CD14-positive monocyte (primary cell): ENCODE data around the gene NRP2. TPM values are rescaled to one million over a fixed set of nuclear protein-coding genes. Genes with fewer than 3 reads are reported as not detected.

Experiments
- DNase-seq, 3 donors: peaks; one replicate each; pipeline ENCODE4 v3.0.0-alpha.2; 2011 to 2022
- H2AFZ ChIP-seq: 2 replicates; pipeline ENCODE4 v1.6.0; 2012; ENCODE audit warnings: mild to moderate bottlenecking, low read depth, low read length, inconsistent platforms; ENCODE audit not compliant: insufficient read depth, poor library complexity, severe bottlenecking
- H3K27ac ChIP-seq, 2 donors: 1 replicate in 1 of 2; 2 replicates in 1 of 2; pipeline ENCODE4 v1.5.1; 2012 to 2013; ENCODE audit warnings: low read length in 2 of 2, control low read depth in 1 of 2, inconsistent platforms in 1 of 2, low read depth in 1 of 2, mild to moderate bottlenecking in 1 of 2
- H3K27me3 ChIP-seq, 2 donors: one replicate each; pipeline versions ENCODE4 v1.6.0 to v1.6.1; 2011 to 2013; ENCODE audit warnings: low read length in 2 of 2; ENCODE audit not compliant: control insufficient read depth in 2 of 2, insufficient read depth in 2 of 2
- H3K36me3 ChIP-seq, 2 donors: replicated peaks in 1 of 2; 1 replicate in 1 of 2; 2 replicates in 1 of 2; pipeline versions ENCODE4 v1.5.1 to v1.6.1; 2012 to 2013; ENCODE audit warnings: low read length in 2 of 2, control low read depth in 1 of 2, inconsistent platforms in 1 of 2, mild to moderate bottlenecking in 1 of 2; ENCODE audit not compliant: insufficient read depth in 2 of 2, control insufficient read depth in 1 of 2
- H3K4me1 ChIP-seq, 2 donors: 1 replicate in 1 of 2; 2 replicates in 1 of 2; pipeline versions ENCODE4 v1.5.1 to v1.6.1; 2012 to 2013; ENCODE audit warnings: low read length in 2 of 2, control low read depth in 1 of 2, inconsistent platforms in 1 of 2, mild to moderate bottlenecking in 1 of 2, moderate library complexity in 1 of 2; ENCODE audit not compliant: insufficient read depth in 2 of 2, control insufficient read depth in 1 of 2
- H3K4me2 ChIP-seq: replicated peaks from 2 replicates; pipeline ENCODE3; 2012; ENCODE audit warnings: low read length, moderate library complexity, mild to moderate bottlenecking; ENCODE audit not compliant: poor library complexity, severe bottlenecking; ENCODE audit errors: extremely low read depth
- H3K4me3 ChIP-seq, 3 experiments: fragments of 200-600 bp in 1 of 3; sonication (generic) in 1 of 3; replicated peaks in 1 of 3; 1 replicate in 2 of 3; 2 replicates in 1 of 3; pipeline ENCODE4 v1.5.1; 2011 to 2013; ENCODE audit warnings: low read length in 3 of 3, mild to moderate bottlenecking in 3 of 3, control low read depth in 2 of 3, low read depth in 2 of 3, inconsistent platforms in 1 of 3, moderate library complexity in 1 of 3
- H3K79me2 ChIP-seq: 2 replicates; pipeline ENCODE4 v1.6.0; 2012; ENCODE audit warnings: mild to moderate bottlenecking, control low read depth, inconsistent platforms, low read length, moderate library complexity; ENCODE audit not compliant: insufficient read depth
- H3K9ac ChIP-seq: 2 replicates; pipeline ENCODE4 v1.6.0; 2017; ENCODE audit warnings: low read length, mild to moderate bottlenecking; ENCODE audit not compliant: insufficient read depth, poor library complexity, severe bottlenecking
- H3K9me3 ChIP-seq, 2 donors: replicated peaks in 1 of 2; 1 replicate in 1 of 2; 2 replicates in 1 of 2; pipeline versions ENCODE4 v1.5.1 to v1.6.1; 2012 to 2013; ENCODE audit warnings: low read length in 2 of 2, control low read depth in 1 of 2; ENCODE audit not compliant: control insufficient read depth in 1 of 2, insufficient read depth in 1 of 2
- H4K20me1 ChIP-seq: 2 replicates; pipeline ENCODE4 v1.6.0; 2012; ENCODE audit warnings: mild to moderate bottlenecking, low read length, control low read depth, moderate library complexity; ENCODE audit not compliant: insufficient read depth
- H3K27ac Mint-ChIP-seq, 7 donors: one replicate each; pipeline ENCODE4 v1.8.0; 2020; ENCODE audit warnings: mild to moderate bottlenecking in 7 of 7, mixed read lengths in 7 of 7, moderate library complexity in 6 of 7, inconsistent platforms in 2 of 7
- H3K27me3 Mint-ChIP-seq, 3 donors: one replicate each; pipeline ENCODE4 v1.8.0; 2021 to 2022; ENCODE audit warnings: low read depth in 3 of 3, mild to moderate bottlenecking in 3 of 3, mixed read lengths in 3 of 3, moderate library complexity in 3 of 3, inconsistent platforms in 1 of 3
- H3K36me3 Mint-ChIP-seq, 2 donors: one replicate each; pipeline ENCODE4 v1.8.0; 2020; ENCODE audit warnings: mixed read lengths in 2 of 2, inconsistent platforms in 1 of 2, mild to moderate bottlenecking in 1 of 2
- H3K4me1 Mint-ChIP-seq: one replicate; pipeline ENCODE4 v1.8.0; 2020; ENCODE audit warnings: mild to moderate bottlenecking, mixed read lengths
- H3K4me3 Mint-ChIP-seq, 2 donors: one replicate each; pipeline ENCODE4 v1.8.0; 2020; ENCODE audit warnings: mild to moderate bottlenecking in 2 of 2, mixed read lengths in 2 of 2, moderate library complexity in 1 of 2
- H3K9me3 Mint-ChIP-seq, 7 donors: one replicate each; pipeline ENCODE4 v1.8.0; 2020 to 2022; ENCODE audit warnings: mixed read lengths in 7 of 7, mild to moderate bottlenecking in 6 of 7, moderate library complexity in 6 of 7, inconsistent platforms in 2 of 7
- WGBS: methylation state at CpG from one replicate; pipeline ENCODE4 v1.1.5; 2013; ENCODE audit warnings: missing lambda C conversion rate; ENCODE audit not compliant: insufficient coverage; 5-methylcytosine and 5-hydroxymethylcytosine counted together
- intact Hi-C, 2 donors: fragments of 100-400 bp; cut with micrococcal nuclease; formaldehyde crosslinking; loops; one replicate each; pipeline versions ENCODE4 v1.15.0 to v1.15.1; 2023
- polyA plus RNA-seq, 3 donors: library from polyadenylated mRNA; depleted of rRNA in 1 of 3; unstranded in 2 of 3; stranded (reverse) in 1 of 3; fragments of 300-500 nt in 2 of 3; fragments of >200 nt in 1 of 3; fragmentation: Illumina TruSeq in 2 of 3; gene quantifications; 1 replicate in 2 of 3; 2 replicates in 1 of 3; pipeline ENCODE4 v1.2.3, GENCODE V29; 2012 to 2021
- TF ChIP-seq, protein P1 (sequence below): fragments of 200-600 bp; IDR thresholded peaks from one replicate; pipeline ENCODE4 v1.8.0; 2022; ENCODE audit warnings: antibody characterized with exemption, mild to moderate bottlenecking

Gene NRP2
- polyA plus RNA-seq, 3 donors, result 0.97 to 3.3 (median 1.6) TPM

DNA sequence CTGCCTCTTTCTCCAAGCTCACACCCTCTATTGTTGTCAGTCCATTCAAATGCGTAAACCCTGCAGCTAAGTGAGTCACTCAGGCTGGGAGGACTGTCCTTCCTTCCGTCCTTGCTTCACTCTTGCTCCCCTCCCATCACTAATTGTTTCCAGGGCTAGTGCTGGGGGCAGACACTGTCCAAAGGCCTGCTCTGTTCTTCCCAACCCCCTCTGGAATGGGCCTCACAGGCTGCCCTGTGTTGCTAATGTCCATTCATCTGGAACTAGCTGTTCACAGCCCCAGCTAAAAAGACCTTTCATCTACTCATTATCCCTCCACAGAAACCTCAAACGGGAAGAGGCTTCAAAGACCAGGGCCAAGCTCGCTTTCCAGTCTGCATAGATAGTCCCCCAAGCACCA lies 31.9 kb upstream of the NRP2 start:
- no peak overlapping the region for H3K27ac Mint-ChIP-seq
- Histone ChIP-seq H3K9me3 (no peaks in the 10 kb centered on the region), H3K79me2 (no peaks in the 10 kb centered on the region), H4K20me1 (no peaks in the 10 kb centered on the region), H3K4me1 (no peaks in the 10 kb centered on the region), H3K27me3 (peaks cover 3 to 6% of the 10 kb centered on the region in 2 donors), H3K4me2 (no peak overlapping the region), H3K27ac (no peak overlapping the region), H3K4me3 (no peak overlapping the region), H2AFZ (no peak overlapping the region), H3K36me3 (no peaks in the 10 kb centered on the region), H3K9ac (no peak overlapping the region)
- H3K4me3 Mint-ChIP-seq, result no peak overlapping the region
- peaks cover 18 to 20% (median 20%) of the 10 kb centered on the region in 3 donors for H3K27me3 Mint-ChIP-seq
- DNase-seq, result no peak
- H3K9me3 Mint-ChIP-seq, result no peaks in the 10 kb centered on the region
- WGBS, result 90% methylated on average over 4 of the region's 4 CpGs
- H3K4me1 Mint-ChIP-seq, result peaks cover 4% of the 10 kb centered on the region
- H3K36me3 Mint-ChIP-seq, result no peaks in the 10 kb centered on the region
- intact Hi-C loops, result no loop called here
- TF ChIP-seq, protein P1, sequence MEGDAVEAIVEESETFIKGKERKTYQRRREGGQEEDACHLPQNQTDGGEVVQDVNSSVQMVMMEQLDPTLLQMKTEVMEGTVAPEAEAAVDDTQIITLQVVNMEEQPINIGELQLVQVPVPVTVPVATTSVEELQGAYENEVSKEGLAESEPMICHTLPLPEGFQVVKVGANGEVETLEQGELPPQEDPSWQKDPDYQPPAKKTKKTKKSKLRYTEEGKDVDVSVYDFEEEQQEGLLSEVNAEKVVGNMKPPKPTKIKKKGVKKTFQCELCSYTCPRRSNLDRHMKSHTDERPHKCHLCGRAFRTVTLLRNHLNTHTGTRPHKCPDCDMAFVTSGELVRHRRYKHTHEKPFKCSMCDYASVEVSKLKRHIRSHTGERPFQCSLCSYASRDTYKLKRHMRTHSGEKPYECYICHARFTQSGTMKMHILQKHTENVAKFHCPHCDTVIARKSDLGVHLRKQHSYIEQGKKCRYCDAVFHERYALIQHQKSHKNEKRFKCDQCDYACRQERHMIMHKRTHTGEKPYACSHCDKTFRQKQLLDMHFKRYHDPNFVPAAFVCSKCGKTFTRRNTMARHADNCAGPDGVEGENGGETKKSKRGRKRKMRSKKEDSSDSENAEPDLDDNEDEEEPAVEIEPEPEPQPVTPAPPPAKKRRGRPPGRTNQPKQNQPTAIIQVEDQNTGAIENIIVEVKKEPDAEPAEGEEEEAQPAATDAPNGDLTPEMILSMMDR, result no peak

DNA sequence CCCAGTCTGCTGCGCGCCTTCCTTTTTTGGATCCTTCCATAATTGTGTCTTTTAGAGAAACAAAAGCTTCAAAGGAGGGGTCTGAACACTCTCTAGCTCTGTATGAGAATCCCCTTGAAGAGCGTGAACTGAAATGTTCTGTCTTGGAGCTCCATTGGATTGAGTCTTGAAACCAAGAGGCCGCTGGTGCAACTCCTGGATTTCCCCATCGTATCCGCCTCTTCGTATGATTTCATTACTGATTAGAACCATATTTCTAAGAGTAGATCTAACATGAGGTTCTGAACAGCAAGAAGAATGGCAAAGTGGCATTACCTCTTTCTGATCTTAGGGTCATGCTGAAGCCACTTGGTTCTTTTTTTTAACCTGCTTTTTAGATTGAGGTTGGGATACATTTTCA lies 31.4 kb upstream of the NRP2 start:
- no peaks in the 10 kb centered on the region for H3K9me3 ChIP-seq
- H3K36me3 Mint-ChIP-seq, result no peaks in the 10 kb centered on the region
- H3K4me1 Mint-ChIP-seq, result peaks cover 4% of the 10 kb centered on the region
- H2AFZ ChIP-seq, result no peak overlapping the region
- H3K79me2 ChIP-seq, result no peaks in the 10 kb centered on the region
- no peak for DNase-seq
- TF ChIP-seq, protein P1, result no peak
- no peaks in the 10 kb centered on the region for H3K9me3 Mint-ChIP-seq
- peaks cover 2 to 3% of the 10 kb centered on the region in 2 donors for H3K27me3 ChIP-seq
- H3K4me3 ChIP-seq, result no peak overlapping the region
- no peaks in the 10 kb centered on the region for H4K20me1 ChIP-seq
- H3K4me3 Mint-ChIP-seq, result no peak overlapping the region
- H3K27ac ChIP-seq, result no peak overlapping the region
- no peaks in the 10 kb centered on the region for H3K36me3 ChIP-seq
- H3K27ac Mint-ChIP-seq, result no peak overlapping the region
- intact Hi-C loops, result no loop called here
- 97% methylated on average over 5 of the region's 7 CpGs for WGBS
- no peak overlapping the region for H3K4me2 ChIP-seq
- H3K9ac ChIP-seq, result no peak overlapping the region
- peaks cover 18% of the 10 kb centered on the region in 3 donors for H3K27me3 Mint-ChIP-seq
- no peaks in the 10 kb centered on the region for H3K4me1 ChIP-seq
